NCI-H1694 (cell line): ENCODE results near the gene PPIF.
"Not testable (repeated sequence)": the region's sequence is repeated elsewhere in the genome, so short reads cannot be mapped to it uniquely, and the experiment has no call there.

ENCODE experiments used
- DNase-seq: peaks from one replicate; lab custom pipeline; 2025; lab: John Stamatoyannopoulos, UW

PPIF gene

GRCh38 chr10:79331709-79332108 lies 15.6 kb upstream of the PPIF start:
- no peak for DNase-seq

- not testable (repeated sequence) for DNase-seq
Observed at GRCh38 chr10:79332610-79333315, 14.5 kb upstream of the PPIF start.

- no peak for DNase-seq
Observed at GRCh38 chr10:79333513-79333912, 13.8 kb upstream of the PPIF start.

- no peak for DNase-seq
Observed at GRCh38 chr10:79334573-79334972, 12.7 kb upstream of the PPIF start.

- DNase-seq, result no peak
Observed at GRCh38 chr10:79335094-79335469, 12.2 kb upstream of the PPIF start.

- no peak for DNase-seq
Observed at GRCh38 chr10:79335470-79336235, 11.6 kb upstream of the PPIF start.

GRCh38 chr10:79336276-79336675 lies 11.0 kb upstream of the PPIF start:
- no peak for DNase-seq

- no peak for DNase-seq
Observed at GRCh38 chr10:79336739-79337138, 10.5 kb upstream of the PPIF start.

GRCh38 chr10:79337783-79338469 lies 9.3 kb upstream of the PPIF start:
- DNase-seq, result not testable (repeated sequence)

- no peak for DNase-seq
Observed at GRCh38 chr10:79339266-79339665, 8.0 kb upstream of the PPIF start.

GRCh38 chr10:79340646-79341244 lies 6.5 kb upstream of the PPIF start:
- DNase-seq, result no peak

- DNase-seq, result no peak
Observed at GRCh38 chr10:79342295-79342761, 4.9 kb upstream of the PPIF start.

GRCh38 chr10:79342811-79343561 lies 4.3 kb upstream of the PPIF start:
- no peak for DNase-seq

GRCh38 chr10:79344502-79345195 lies 2.6 kb upstream of the PPIF start:
- DNase-seq, result no peak

- no peak for DNase-seq
Observed at GRCh38 chr10:79345241-79346011, 1.8 kb upstream of the PPIF start.

GRCh38 chr10:79346012-79346340 lies 1.3 kb upstream of the PPIF start:
- DNase-seq, result no peak

GRCh38 chr10:79346388-79347225 lies 662 bp upstream of the PPIF start:
- no peak for DNase-seq

- no peak for DNase-seq
Observed at GRCh38 chr10:79347894-79348639, 798 bp downstream of the PPIF start.

- no peak for DNase-seq
Observed at GRCh38 chr10:79348640-79348988, 1.3 kb downstream of the PPIF start.
